Activated CD4-positive, alpha-beta T cell treated with anti-CD3 and anti-CD28 coated beads for 1 hour (primary cell): ENCODE results near the gene FN3KRP.

ENCODE experiments used
- DNase-seq: peaks from one replicate; pipeline ENCODE4 v3.0.0-alpha.2; 2020

The FN3KRP gene, protein sequence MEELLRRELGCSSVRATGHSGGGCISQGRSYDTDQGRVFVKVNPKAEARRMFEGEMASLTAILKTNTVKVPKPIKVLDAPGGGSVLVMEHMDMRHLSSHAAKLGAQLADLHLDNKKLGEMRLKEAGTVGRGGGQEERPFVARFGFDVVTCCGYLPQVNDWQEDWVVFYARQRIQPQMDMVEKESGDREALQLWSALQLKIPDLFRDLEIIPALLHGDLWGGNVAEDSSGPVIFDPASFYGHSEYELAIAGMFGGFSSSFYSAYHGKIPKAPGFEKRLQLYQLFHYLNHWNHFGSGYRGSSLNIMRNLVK

DNA sequence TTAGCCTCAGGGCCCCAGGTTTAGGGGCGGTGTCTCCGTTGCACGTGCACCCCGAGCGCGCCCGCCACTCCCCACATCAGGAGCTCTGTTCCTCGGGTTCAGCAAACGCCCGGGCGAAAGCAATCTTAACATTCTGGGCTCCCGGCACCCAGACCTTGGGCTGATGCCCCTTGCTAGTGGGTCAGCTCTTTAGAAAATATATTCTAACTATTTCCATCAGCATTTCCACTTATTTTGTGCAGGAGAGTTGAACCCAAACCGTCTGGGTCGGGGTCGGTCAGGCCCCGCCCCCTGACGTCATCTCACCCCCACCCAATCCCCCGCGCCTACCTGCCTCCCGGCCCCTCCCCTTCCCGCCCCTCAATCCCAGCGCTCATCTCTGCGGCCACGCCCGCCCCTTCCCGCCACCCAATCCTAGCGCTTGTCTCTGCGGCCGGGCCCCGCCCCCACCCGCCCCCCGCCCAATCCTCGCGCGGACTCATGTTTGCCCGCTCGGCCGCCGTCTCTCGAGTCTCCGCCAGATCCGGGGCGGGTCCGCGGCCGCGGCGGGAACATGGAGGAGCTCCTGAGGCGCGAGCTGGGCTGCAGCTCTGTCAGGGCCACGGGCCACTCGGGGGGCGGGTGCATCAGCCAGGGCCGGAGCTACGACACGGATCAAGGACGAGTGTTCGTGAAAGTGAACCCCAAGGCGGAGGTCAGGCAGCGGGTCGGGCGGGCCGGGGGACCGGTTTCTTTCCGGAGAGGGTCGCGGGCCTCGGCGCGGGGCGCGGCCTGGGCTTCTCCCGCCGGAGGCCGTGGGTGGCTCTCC lies at the start of gene FN3KRP:
Gene FN3KRP, plus strand, starts transcription at position 504 of the 808 bp plus-strand sequence. Its CDS starts 50 bp downstream, at position 554.
- DNase-seq = peak; percentile 88

- DNase-seq = no peak
Measured at GRCh38 chr17:82666931-82667667, 49.4 kb upstream of the FN3KRP start.

DNA sequence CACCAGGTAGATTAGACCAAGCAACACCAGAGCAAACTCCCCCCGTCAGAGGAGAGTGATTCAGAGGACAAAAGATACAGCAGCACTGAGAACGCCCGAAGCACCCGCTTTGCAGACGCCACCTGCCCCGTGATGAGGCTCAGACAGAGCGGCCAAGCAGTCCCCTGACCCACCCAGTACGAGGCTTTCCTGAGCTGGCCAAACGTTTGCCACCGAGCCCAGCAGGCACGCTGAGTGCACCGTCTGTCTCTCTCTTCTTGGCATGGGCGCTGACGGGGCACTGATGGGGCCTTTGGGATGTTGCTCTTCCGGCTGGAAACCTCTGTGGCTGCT lies 48.9 kb upstream of the FN3KRP start:
- no peak for DNase-seq

- no peak for DNase-seq
Measured at GRCh38 chr17:82668024-82668630, 48.4 kb upstream of the FN3KRP start.

GRCh38 chr17:82668631-82669099 lies 47.8 kb upstream of the FN3KRP start:
- peak; percentile 24 for DNase-seq

GRCh38 chr17:82670661-82671450 lies 45.6 kb upstream of the FN3KRP start:
- no peak for DNase-seq

DNA sequence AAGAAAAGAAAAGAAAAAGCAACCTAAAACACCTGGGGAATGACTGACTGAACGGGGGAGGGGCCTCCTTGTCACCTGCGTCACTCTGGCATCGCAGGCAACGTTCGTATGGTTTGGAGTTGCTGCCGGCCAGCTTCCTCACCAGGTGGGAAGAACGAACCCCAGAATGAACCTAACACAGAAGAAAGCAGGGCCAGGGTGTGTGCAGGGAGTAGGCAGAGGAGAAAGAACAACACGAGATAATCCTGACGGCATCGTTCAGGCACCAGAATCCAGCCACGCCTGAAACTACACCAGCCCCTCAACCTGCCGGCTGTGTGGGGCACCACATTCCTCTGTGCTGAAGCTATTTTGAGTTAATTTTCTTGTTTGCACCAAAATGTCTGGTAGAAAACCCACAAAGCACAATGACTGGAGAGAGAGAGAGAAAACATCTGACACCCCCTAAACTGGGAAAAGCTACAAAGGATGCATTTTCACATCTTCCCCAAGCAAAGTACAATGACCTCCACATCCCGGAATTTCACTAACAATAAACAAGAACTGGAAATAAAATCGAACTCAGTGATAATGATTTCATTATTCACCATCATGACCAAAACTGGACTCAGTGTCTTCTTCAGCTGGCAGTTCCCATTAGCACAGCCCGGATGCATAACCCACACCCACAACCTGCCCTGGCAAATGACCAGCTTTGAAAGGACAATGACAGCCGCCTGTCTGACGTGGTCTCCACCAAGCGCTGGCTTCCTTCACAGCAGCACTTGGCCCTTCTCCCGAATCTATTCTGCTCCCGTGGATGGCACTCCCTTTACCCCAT lies 41.6 kb upstream of the FN3KRP start:
- no peak for DNase-seq

DNA sequence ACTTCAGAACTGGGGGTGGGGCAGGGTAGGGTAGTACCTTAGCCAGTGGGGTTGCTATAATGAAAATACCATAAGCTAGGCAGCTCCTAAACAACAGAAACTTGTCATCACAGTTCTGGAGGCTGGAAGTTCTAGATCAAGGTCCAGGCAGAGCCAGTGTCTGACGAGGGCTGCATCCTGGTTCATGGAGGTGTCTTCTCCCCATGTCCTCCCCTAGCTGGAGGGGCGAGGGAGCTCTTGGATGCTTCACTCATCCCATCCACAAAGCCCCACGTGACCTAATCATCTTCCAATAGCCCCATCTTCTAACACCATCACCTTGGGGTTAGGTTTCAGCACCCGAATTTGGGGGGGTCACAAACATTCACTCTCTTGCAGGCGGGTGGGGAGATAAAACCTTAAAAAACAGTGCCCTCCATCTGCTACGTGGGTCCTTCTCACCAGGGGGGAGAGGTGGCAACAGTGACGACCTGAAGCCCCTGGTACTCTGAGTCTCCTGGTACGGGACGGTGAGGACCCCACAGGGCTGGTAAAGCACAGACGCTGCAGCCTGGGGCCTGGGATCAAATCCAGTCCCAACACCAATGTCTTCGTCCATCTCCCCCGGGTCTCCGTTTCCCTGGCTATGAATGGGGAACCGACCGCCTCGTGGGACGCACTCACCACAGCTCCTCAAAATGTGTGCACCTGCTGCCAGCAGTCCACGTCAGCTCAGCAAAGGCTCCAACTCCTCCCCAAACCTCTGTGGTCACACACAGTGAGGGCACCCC lies 40.8 kb upstream of the FN3KRP start:
- no peak for DNase-seq

DNA sequence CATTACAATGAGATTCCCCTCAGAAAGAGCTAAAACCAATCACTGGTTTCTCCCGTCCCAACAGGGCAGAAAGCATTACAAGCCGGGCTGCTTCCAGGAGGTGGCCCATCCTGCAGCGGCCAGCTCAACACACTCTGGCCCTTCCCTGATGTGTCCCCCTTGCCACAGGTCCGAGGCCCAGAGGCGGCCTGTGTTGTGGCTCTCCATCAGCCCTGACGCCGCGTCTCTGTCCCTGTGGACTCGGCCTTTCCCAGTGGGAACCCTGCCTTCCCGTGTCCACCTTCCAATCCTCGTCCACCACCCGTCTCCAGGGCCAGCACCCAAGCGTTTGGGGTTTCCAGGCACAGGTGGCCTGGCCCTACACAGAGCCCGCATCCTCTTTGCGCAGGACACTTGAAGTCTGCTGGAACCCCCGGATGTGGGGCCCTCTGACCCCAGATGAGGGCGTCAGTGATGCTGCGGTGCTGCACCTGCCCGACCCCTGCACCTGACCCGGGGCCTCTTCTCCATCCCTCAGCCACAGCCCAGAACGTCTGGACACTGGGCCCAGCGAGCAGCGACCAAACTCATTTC lies 39.1 kb upstream of the FN3KRP start:
- no peak for DNase-seq

- DNase-seq = no peak
Measured at GRCh38 chr17:82678265-82678891, 38.1 kb upstream of the FN3KRP start.

DNA sequence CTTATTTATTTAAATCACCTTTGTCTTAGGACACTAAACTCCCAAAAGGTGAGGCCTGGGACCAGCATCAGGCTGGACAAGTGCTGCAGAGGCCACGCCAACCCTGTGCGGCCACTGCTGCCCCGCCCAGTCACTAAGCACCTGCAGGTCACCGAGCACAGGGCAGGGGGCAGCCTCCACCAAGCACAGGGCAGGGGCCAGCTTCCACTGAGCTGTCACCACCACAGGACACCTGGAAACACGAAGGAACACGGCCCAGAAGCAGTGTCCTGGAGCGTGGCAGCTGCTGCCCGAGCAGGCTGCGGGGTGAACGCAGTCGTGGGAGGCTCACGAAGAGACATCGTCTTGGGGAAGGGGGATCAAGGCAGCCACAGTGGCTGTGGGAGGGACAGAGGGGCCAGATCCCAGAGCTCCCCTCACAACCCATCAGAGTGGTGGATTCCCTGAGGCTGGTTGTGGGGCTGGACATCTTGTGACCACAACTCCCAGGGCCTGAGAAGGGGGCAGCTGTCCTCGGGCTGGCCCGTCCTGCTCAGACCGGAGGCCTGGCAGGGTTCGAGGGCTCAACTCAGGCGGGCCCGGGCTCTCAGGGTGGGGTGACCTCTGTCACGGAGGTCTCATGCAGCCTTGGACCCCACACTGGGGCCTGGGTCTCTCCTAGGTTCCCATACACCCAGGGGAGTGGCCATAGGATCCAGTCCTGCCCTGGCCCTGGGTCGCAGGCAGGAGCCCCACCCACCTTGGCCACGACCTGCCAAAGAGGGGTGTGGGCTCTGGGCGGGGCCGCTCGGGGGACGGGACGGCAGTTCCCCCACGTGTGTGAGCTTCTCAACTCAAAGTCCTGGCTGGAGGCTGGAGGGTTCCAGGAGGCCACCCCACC lies 36.7 kb upstream of the FN3KRP start:
- DNase-seq = no peak

- DNase-seq = no peak
Measured at GRCh38 chr17:82681547-82681946, 35.0 kb upstream of the FN3KRP start.

GRCh38 chr17:82683534-82683933 lies 33.0 kb upstream of the FN3KRP start:
- no peak for DNase-seq

- no peak for DNase-seq
Measured at GRCh38 chr17:82684228-82684841, 32.2 kb upstream of the FN3KRP start.

GRCh38 chr17:82685291-82685690 lies 31.2 kb upstream of the FN3KRP start:
- DNase-seq = no peak

GRCh38 chr17:82686366-82687324 lies 29.9 kb upstream of the FN3KRP start:
- DNase-seq = no peak

DNA sequence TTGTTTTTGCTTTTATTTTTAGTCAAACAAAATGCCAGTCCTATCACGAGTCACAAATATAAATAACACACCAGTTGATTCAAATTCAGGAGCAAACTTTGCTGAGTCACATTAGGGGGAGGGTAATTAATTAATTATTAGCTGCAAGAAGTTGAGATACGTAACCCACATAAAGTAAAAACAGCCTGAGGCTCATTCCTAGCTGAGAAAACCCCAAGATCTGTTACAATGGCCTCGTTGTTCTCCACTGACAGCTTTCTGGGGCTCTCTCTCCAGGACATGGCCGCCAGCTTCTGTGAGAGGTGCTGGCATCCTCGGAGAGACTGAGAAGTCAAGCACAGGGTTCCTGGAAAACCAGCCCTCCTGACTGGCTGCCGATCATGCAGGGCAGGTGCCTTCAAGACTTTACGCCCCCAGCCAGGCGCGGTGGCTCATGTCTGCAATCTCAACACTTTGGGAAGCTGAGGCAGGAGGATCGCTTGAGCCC lies 29.1 kb upstream of the FN3KRP start:
- no peak for DNase-seq
